Neural crest cell (in vitro differentiated cells): Measurements from ENCODE around the gene GAGE10. TPM values are rescaled to one million over a fixed set of nuclear protein-coding genes. Genes with fewer than 3 reads are reported as not detected.

Experiments
- DNase-seq: peaks from one replicate; pipeline ENCODE4 v3.0.0; 2021; ENCODE audit warnings: low read depth, mixed read lengths, low spot score
- H3K27ac Mint-ChIP-seq: one replicate; pipeline ENCODE4 v1.8.0; 2021; ENCODE audit warnings: mild to moderate bottlenecking, mixed read lengths; ENCODE audit not compliant: unreplicated experiment
- H3K27me3 Mint-ChIP-seq: 2 replicates; pipeline ENCODE4 v1.8.0; 2021; ENCODE audit warnings: low read depth, mild to moderate bottlenecking, mixed read lengths
- H3K36me3 Mint-ChIP-seq: 2 replicates; pipeline ENCODE4 v1.8.0; 2021; ENCODE audit warnings: low read depth, mild to moderate bottlenecking, mixed read lengths
- H3K4me1 Mint-ChIP-seq: 2 replicates; pipeline ENCODE4 v1.8.0; 2021; ENCODE audit warnings: mixed read lengths
- H3K4me3 Mint-ChIP-seq: one replicate; pipeline ENCODE4 v1.8.0; 2021; ENCODE audit warnings: mild to moderate bottlenecking, mixed read lengths
- H3K9me3 Mint-ChIP-seq: 2 replicates; pipeline ENCODE4 v1.8.0; 2021; ENCODE audit warnings: mixed read lengths
- total RNA-seq: library from RNA; stranded (reverse); gene quantifications from 2 replicates; pipeline ENCODE4 v1.2.1, GENCODE V29; 2021
- TF ChIP-seq, protein P1 (sequence below): fragments of 200-600 bp; sonication (generic); conservative IDR thresholded peaks from 2 replicates; pipeline ENCODE4 v1.5.0; 2021; ENCODE audit warnings: antibody characterized with exemption, mild to moderate bottlenecking

Gene GAGE10
- total RNA-seq, 1 donor from 2014 or later: not detected

DNA sequence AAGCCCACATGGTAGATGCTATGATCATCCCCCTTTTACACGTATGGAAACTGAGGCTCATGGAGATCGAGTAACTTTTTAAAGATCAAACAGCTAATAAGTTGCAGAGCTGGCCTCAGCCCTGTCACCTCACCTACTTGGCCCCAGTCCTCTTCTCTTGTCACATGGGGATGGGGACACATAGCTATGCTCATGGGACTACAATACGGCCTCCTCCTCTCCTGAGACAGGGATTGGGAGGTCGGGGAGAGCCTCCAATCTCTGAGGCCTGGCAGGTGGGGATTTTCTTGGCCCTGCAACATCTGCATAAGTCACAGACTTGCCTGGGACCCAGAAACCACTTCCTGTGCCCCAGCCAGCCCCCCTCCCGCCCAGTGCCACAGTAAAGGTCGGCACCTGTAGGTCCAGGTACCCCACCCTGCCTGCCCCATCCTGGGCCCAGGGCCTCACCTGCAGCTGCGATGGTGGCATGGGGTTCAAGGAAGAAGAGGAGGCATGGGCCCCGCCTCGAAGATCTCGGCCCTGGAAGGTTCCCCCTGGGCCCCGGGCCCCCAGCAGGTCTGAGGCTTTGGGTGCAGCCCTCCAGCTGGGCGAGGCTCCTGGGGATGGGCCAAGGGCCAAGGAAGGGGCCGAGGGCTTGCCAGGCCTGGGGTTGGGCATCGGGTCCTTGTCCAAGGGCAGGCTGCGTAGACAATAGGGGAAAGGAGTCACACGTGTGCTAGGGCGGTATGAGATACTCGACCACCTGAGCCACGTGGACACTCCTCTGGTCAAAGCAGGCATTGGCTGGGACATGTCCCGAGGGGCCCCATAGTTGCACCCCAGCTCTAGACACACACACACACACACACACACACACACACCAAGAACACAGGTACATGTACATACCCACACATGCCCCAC, 45.3 kb upstream of the GAGE10 start:
- DNase-seq: no peak
- H3K27ac Mint-ChIP-seq: no peak overlapping the region

DNA sequence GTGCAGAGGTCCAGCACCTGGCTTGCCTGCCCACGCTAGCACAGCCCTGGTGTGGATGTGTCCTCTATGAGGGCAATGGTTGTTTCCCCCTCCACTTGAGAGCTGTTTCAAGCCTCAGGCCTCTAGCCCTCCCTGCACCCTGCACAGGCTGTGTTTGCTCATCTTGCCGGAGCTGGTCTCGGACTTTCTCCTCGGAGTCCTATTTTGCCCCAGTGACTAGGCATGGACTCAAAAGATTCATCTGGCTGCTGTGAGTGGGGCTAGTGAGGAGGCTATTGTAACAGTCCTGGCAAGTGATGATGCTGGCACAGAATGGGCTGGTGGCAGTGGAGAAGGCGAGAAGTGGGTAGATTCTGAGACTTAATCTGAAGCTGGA, 44.7 kb upstream of the GAGE10 start:
- TF ChIP-seq, protein P1, sequence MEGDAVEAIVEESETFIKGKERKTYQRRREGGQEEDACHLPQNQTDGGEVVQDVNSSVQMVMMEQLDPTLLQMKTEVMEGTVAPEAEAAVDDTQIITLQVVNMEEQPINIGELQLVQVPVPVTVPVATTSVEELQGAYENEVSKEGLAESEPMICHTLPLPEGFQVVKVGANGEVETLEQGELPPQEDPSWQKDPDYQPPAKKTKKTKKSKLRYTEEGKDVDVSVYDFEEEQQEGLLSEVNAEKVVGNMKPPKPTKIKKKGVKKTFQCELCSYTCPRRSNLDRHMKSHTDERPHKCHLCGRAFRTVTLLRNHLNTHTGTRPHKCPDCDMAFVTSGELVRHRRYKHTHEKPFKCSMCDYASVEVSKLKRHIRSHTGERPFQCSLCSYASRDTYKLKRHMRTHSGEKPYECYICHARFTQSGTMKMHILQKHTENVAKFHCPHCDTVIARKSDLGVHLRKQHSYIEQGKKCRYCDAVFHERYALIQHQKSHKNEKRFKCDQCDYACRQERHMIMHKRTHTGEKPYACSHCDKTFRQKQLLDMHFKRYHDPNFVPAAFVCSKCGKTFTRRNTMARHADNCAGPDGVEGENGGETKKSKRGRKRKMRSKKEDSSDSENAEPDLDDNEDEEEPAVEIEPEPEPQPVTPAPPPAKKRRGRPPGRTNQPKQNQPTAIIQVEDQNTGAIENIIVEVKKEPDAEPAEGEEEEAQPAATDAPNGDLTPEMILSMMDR: no peak
- Mint-ChIP-seq H3K27me3 (peaks cover 2% of the 10 kb centered on the region), H3K4me1 (no peaks in the 10 kb centered on the region), H3K27ac (no peak overlapping the region), H3K4me3 (no peak overlapping the region), H3K9me3 (peaks cover 11% of the 10 kb centered on the region), H3K36me3 (no peaks in the 10 kb centered on the region)
- no peak for DNase-seq

More for the DNA sequence above, 45.3 kb upstream of the GAGE10 start:
- Mint-ChIP-seq H3K9me3 (peaks cover 11% of the 10 kb centered on the region), H3K36me3 (no peaks in the 10 kb centered on the region), H3K4me3 (no peak overlapping the region), H3K27me3 (peaks cover 2% of the 10 kb centered on the region), H3K4me1 (no peaks in the 10 kb centered on the region)
- TF ChIP-seq, protein P1: no peak

GRCh38 chrX:49260221-49260985, 43.0 kb upstream of the GAGE10 start:
- Mint-ChIP-seq H3K4me1 (no peaks in the 10 kb centered on the region), H3K27ac (no peak overlapping the region), H3K4me3 (no peak overlapping the region), H3K9me3 (peaks cover 11% of the 10 kb centered on the region), H3K27me3 (peaks cover 2% of the 10 kb centered on the region), H3K36me3 (no peaks in the 10 kb centered on the region)
- TF ChIP-seq, protein P1: no peak
- DNase-seq: no peak

- peaks cover 15% of the 10 kb centered on the region for H3K9me3 Mint-ChIP-seq
- no peak overlapping the region for H3K27ac Mint-ChIP-seq
Observed at GRCh38 chrX:49262603-49263002, 40.8 kb upstream of the GAGE10 start.

DNA sequence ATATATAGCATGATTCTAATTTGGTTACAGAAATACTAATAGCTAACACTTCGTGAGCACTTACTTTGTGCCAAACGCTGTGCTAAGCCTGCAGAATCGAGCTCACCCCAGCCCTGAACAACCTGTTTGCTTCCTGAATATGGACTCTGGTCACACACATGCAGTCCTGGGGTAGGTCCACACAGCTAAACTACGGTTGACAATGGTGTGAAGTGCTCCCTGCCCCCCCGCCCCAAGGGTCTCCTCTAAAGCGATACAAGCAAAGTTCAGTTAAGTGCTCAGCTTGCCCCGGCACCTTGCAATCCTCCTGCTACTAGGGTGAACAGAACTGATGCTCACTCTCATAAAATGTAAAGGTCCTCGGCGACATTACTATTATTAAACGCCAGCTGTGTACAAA, 39.8 kb upstream of the GAGE10 start:
- Mint-ChIP-seq H3K36me3 (no peaks in the 10 kb centered on the region), H3K27ac (no peak overlapping the region), H3K4me1 (peaks cover 14% of the 10 kb centered on the region), H3K27me3 (peaks cover 2% of the 10 kb centered on the region), H3K9me3 (peaks cover 16% of the 10 kb centered on the region), H3K4me3 (no peak overlapping the region)
- TF ChIP-seq, protein P1: no peak
- no peak for DNase-seq

More at GRCh38 chrX:49262603-49263002, 40.8 kb upstream of the GAGE10 start:
- TF ChIP-seq, protein P1: no peak
- Mint-ChIP-seq H3K4me1 (peaks cover 6% of the 10 kb centered on the region), H3K4me3 (no peak overlapping the region), H3K27me3 (peaks cover 2% of the 10 kb centered on the region), H3K36me3 (no peaks in the 10 kb centered on the region)
- no peak for DNase-seq
